Measurements from ENCODE around the gene LTBP4.

GRCh38 chr19:40630571-40631160, 29.5 kb downstream of the LTBP4 start:
- TF ChIP-seq, protein P1, sequence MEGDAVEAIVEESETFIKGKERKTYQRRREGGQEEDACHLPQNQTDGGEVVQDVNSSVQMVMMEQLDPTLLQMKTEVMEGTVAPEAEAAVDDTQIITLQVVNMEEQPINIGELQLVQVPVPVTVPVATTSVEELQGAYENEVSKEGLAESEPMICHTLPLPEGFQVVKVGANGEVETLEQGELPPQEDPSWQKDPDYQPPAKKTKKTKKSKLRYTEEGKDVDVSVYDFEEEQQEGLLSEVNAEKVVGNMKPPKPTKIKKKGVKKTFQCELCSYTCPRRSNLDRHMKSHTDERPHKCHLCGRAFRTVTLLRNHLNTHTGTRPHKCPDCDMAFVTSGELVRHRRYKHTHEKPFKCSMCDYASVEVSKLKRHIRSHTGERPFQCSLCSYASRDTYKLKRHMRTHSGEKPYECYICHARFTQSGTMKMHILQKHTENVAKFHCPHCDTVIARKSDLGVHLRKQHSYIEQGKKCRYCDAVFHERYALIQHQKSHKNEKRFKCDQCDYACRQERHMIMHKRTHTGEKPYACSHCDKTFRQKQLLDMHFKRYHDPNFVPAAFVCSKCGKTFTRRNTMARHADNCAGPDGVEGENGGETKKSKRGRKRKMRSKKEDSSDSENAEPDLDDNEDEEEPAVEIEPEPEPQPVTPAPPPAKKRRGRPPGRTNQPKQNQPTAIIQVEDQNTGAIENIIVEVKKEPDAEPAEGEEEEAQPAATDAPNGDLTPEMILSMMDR (IDR thresholded peaks at IDR 0.05), result no peak
- TF ChIP-seq ZFX (IDR thresholded peaks at IDR 0.05; ENCODE audit: borderline replicate concordance), result no peak
